GM12878 (cell line): ENCODE measurements around the gene SNX17.

Experiments used
- CBX5 ChIP-seq: sonication (generic); IDR thresholded peaks from 2 replicates; pipeline ENCODE4 v1.6.1; 2016; ENCODE audit warnings: low read depth, moderate library complexity, mild to moderate bottlenecking, inconsistent platforms
- CTCF ChIP-seq, 3 experiments: IDR thresholded peaks in 2 of 3; conservative IDR thresholded peaks in 1 of 3; 2 replicates each; pipeline ENCODE4 v1.5.1; 2011; ENCODE audit warnings: low read depth in 3 of 3, low read length in 3 of 3, mild to moderate bottlenecking in 3 of 3, control low read depth in 2 of 3, moderate library complexity in 2 of 3, inconsistent platforms in 1 of 3, mixed read lengths in 1 of 3; ENCODE audit not compliant: control insufficient read depth in 2 of 3, insufficient read depth in 1 of 3; ENCODE audit errors: extremely low read depth in 1 of 3
- EGR1 ChIP-seq, 2 experiments: IDR thresholded peaks; 1 replicate in 1 of 2; 2 replicates in 1 of 2; pipeline ENCODE4 v1.6.1; 2011 to 2012; ENCODE audit warnings: low read depth in 2 of 2, low read length in 2 of 2, borderline replicate concordance in 1 of 2, mild to moderate bottlenecking in 1 of 2, moderate library complexity in 1 of 2
- ESRRA ChIP-seq: IDR thresholded peaks from 2 replicates; pipeline ENCODE4 v1.6.1; 2012; ENCODE audit warnings: mild to moderate bottlenecking, low read length, improper control_type of control experiment
- EZH2 ChIP-seq: IDR thresholded peaks from 2 replicates; pipeline ENCODE4 v1.6.1; 2012; ENCODE audit warnings: low read depth, mild to moderate bottlenecking, control low read depth, inconsistent platforms, low read length, borderline replicate concordance; ENCODE audit not compliant: control insufficient read depth
- GABPA ChIP-seq: IDR thresholded peaks from 2 replicates; pipeline ENCODE4 v1.6.1; 2014; ENCODE audit warnings: antibody characterized with exemption, low read depth, mild to moderate bottlenecking, inconsistent platforms
- MAX ChIP-seq: IDR thresholded peaks from 2 replicates; pipeline ENCODE4 v1.6.1; 2012; ENCODE audit warnings: low read depth, low read length, improper control_type of control experiment
- PKNOX1 ChIP-seq: fragments of 450-650 bp; IDR thresholded peaks from 2 replicates; pipeline ENCODE4 v1.6.1; 2016; ENCODE audit warnings: mild to moderate bottlenecking
- SP1 ChIP-seq: IDR thresholded peaks from one replicate; pipeline ENCODE4 v1.6.1; 2011; ENCODE audit warnings: low read depth, low read length

- TF ChIP-seq SP1 (no peak), CBX5 (no peak), EZH2 (no peak), CTCF (IDR thresholded peaks at IDR 0.05 in 2 of 3, conservative IDR thresholded peaks at IDR 0.05 in 1 of 3; ENCODE audit: control insufficient read depth in 2 of 3, extremely low read depth in 1 of 3, insufficient read depth in 1 of 3, low read depth in 3 of 3, low read length in 3 of 3) (no peak), ESRRA (no peak), GABPA (no peak), MAX (no peak), PKNOX1 (no peak), EGR1 (IDR thresholded peaks at IDR 0.05; ENCODE audit: borderline replicate concordance in 1 of 2, low read depth in 2 of 2, low read length in 2 of 2) (no peak)
Observed at GRCh38 chr2:27324720-27325119, 45.7 kb upstream of the SNX17 start.
